IPS-15b (cell line): ENCODE measurements around the gene MS4A10.
"Not testable (repeated sequence)": the region's sequence is repeated elsewhere in the genome, so short reads cannot be mapped to it uniquely, and the experiment has no call there.

Source experiments
- H3K27me3 ChIP-seq: one replicate; pipeline ENCODE4 v1.6.1; 2013; ENCODE audit warnings: low read length; ENCODE audit not compliant: control insufficient read depth, insufficient read depth
- H3K36me3 ChIP-seq: one replicate; pipeline ENCODE4 v1.6.1; 2013; ENCODE audit warnings: low read length; ENCODE audit not compliant: control insufficient read depth, insufficient read depth
- H3K4me1 ChIP-seq: one replicate; pipeline ENCODE4 v1.6.1; 2013; ENCODE audit warnings: mild to moderate bottlenecking, low read length; ENCODE audit not compliant: control insufficient read depth, insufficient read depth
- H3K4me3 ChIP-seq: one replicate; pipeline ENCODE4 v1.5.1; 2013; ENCODE audit warnings: low read depth, low read length
- H3K9ac ChIP-seq: one replicate; pipeline ENCODE4 v1.6.1; 2013; ENCODE audit warnings: low read depth, mild to moderate bottlenecking, low read length
- H3K9me3 ChIP-seq: one replicate; pipeline ENCODE4 v1.6.1; 2013; ENCODE audit warnings: mild to moderate bottlenecking, low read length; ENCODE audit not compliant: control insufficient read depth, insufficient read depth

MS4A10 gene

DNA sequence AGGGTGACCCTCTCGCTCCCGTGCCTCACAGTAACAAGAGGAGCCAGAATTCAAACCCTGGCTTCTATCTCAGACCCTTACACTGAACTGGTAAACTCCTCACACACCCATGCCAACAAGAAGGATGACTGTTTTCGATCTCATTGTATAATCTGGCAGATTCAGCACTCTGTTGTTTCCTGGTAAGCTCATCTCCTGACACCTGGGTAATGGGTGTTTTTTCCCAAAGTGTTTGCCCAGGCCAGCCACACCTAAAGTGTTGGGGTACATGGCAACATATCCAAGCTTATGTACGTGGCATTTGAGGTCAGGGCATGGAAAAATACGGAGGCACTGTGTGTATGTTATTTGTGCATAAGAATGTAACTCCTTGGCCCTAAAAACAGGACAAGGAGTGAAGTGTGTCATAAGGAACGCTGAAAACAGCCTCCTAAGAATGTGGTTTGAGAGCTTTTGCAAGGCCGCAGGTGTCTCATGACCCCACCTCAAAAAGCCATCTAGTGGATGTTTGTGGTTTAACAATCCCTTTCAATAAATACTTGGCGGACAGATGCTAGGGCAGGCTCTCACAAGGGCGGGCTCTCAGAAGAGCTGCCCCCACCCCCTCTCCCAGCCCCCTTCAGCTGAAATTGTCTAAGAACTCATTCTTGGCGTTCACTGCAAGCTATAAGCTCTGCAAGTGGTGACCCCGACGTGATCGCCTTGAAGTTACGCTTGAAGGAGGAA is 28.7 kb upstream of the MS4A10 start, which contains the start of gene MS4A15:
Gene MS4A15 (plus strand): TSS at position 561 of the 726 bp plus-strand sequence. CDS start 6,867 bp downstream, outside the sequence.
- Histone ChIP-seq H3K4me3 (no peak within 1 kb of the TSS), H3K36me3 (no peaks in the 10 kb centered on the region), H3K9me3 (no peaks in the 10 kb centered on the region), H3K27me3 (no peaks in the 10 kb centered on the region), H3K9ac (no peak within 1 kb of the TSS), H3K4me1 (peaks cover 3% of the 10 kb centered on the region)

DNA sequence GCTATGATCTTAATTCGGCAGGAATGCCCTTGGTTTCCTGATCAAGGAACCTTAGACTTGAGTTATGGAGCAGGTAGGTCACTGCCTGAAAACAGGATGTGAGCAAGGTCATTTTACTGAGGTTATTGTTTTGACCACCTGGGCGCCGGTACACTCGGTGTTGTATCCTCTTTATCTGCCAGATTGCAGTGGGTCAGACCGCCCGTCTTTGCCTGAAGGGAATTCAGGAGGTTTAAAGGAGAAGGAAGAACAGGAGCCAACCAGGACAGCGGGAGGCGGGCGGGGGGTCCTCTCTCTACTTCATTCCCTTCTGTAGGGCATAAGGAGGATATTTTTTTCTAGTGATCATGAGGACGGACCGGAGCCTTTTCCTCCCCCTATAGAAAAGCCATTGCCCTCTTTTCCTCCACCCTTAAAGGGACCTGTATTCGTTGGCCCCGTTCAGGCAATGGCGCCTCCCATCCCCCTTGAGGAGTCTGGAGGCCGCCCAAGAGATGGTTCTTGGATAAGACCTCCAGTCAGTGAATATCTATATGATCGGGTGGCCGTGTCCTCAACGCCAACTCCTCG is 27.8 kb upstream of the MS4A10 start:
- peaks cover 3% of the 10 kb centered on the region for H3K4me1 ChIP-seq
- no peak overlapping the region for H3K4me3 ChIP-seq
- H3K27me3 ChIP-seq = no peaks in the 10 kb centered on the region
- H3K36me3 ChIP-seq = no peaks in the 10 kb centered on the region
- no peak overlapping the region for H3K9ac ChIP-seq
- H3K9me3 ChIP-seq = no peaks in the 10 kb centered on the region

DNA sequence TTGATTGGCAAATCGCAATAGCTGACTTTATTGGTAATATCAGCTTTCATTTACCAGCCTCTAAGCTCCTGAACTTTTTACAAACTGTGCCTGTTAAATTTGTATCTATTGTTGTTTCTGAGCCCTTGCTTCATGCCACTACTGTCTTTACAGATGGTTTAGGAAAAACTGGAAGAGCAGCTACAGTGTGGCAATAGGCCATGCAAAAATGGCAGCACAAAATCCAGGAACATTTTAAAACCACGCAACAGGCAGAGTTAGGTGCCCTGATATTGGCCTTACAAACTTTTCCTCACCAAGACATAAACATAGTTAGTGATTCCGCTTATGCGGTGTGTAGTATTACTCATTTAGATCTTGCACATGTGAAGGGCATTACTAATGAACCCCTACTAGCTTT is 26.5 kb upstream of the MS4A10 start:
- not testable (repeated sequence) for H3K9ac ChIP-seq, H3K27me3 ChIP-seq, H3K4me3 ChIP-seq, H3K4me1 ChIP-seq, H3K36me3 ChIP-seq, H3K9me3 ChIP-seq

DNA sequence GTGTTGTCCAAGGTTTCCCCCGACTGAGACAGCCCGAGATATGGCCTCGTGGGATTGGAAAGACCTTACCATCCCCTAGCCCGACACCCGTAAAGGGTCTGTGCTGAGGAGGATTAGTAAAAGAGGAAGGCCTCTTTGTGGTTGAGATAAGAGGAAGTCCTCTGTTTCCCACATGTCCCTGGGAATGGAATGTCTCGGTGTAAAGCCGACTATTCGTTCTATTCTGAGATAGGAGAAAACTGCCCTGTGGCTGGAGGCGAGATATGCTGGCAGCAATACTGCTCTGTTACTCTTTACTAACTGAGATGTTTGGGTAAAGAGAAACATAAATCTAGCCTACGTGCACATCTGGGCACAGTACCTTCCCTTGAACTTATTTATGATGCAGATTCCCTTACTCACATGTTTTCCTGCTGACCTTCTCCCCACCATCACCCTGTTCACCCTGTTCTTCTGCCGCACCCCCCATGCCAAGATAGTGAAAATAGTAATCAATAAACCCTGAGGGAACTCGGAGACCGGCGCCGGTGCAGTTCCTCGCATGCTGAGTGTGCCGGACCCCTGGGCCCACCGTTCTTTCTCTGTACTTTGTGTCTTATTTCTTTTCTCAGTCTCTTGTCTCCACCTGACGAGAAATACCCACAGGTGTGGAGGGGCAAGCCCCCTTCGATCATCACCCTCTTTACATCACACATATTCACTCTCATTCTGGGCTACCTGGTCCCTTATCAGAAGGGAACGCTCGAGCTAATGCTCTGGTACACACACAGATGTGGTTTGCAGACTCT is 25.5 kb upstream of the MS4A10 start:
- H3K4me3 ChIP-seq, H3K4me1 ChIP-seq, H3K9me3 ChIP-seq, H3K9ac ChIP-seq, H3K36me3 ChIP-seq, H3K27me3 ChIP-seq: not testable (repeated sequence)

DNA sequence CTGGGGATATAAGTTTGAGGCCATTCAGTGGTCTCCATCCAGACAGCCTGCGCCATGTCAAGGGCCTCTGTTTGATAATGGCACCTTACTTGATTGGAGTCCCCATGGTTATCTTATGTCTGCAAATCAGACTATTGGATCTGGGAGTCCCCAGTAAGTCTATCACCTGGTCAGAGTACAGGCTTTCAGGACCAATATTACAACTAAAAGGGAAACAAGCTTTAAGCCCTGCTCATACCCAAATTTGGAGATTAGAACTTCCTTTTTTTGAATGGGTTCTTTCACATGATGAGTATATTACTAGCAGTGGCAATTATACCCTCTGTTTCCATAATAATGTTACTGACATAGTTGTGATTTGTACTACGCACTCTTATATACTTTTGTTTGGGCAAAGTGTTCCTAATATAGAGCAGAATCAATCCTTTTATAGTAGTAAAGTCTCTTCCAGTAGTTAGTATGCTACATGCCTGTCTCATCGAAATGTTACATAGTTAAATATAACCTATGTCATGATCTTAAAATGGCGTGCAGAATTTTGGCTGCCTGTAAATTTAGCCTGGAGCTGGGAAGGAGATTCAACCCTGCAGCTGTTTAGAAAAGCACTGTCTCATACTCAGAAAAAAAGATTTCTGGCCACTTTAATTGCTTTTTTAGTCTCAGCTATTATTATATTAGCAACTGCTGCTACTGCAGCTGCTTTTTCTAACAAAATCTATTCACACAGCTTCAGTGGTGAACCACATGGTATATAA is 23.5 kb upstream of the MS4A10 start:
- H3K9me3 ChIP-seq = no peaks in the 10 kb centered on the region
- no peaks in the 10 kb centered on the region for H3K36me3 ChIP-seq
- H3K27me3 ChIP-seq = no peaks in the 10 kb centered on the region
- no peaks in the 10 kb centered on the region for H3K4me1 ChIP-seq
- H3K4me3 ChIP-seq = no peak overlapping the region
- H3K9ac ChIP-seq = no peak overlapping the region

DNA sequence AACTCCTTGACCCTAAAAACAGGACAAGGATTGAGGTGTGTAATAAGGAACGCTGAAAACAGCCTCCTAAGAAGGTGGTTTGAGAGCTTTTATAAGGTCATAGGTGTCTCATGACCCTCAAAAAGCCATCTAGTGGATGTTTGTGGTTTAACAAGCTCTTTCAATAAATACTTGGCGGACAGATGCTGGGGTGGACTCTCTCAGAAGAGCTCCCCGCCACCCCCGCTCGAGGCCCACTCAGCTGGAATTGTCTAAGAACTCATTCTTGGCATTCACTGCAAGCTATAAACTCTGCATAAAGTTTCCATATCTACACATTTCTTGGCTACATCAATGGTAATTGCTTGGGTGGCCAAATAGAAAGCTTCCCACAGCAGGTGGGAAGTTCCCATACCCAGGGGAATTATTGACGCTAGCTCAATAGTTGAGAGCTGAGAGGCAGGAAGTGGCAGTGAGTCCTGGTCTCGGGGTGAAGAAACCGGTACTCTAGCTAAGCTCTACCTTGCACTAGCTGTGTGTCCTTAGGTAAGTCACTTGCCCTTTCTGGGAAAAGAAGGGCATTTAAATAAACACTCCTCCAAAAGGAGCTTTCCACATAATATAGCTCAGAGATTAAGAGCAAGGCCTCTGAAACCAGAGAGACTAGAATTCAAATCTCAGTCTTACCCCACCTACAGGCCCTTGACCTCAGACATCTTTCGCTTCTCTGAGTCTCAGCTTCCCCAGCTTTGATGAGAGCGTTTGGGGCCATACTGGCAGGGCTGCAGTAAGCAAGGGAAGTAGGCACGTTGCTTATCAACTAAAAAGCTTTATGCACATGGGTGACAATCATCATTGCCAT is 22.1 kb upstream of the MS4A10 start:
- H3K9me3 ChIP-seq = no peaks in the 10 kb centered on the region
- H3K4me3 ChIP-seq = no peak overlapping the region
- H3K36me3 ChIP-seq = no peaks in the 10 kb centered on the region
- H3K4me1 ChIP-seq = no peaks in the 10 kb centered on the region
- peaks cover 4% of the 10 kb centered on the region for H3K27me3 ChIP-seq
- no peak overlapping the region for H3K9ac ChIP-seq

DNA sequence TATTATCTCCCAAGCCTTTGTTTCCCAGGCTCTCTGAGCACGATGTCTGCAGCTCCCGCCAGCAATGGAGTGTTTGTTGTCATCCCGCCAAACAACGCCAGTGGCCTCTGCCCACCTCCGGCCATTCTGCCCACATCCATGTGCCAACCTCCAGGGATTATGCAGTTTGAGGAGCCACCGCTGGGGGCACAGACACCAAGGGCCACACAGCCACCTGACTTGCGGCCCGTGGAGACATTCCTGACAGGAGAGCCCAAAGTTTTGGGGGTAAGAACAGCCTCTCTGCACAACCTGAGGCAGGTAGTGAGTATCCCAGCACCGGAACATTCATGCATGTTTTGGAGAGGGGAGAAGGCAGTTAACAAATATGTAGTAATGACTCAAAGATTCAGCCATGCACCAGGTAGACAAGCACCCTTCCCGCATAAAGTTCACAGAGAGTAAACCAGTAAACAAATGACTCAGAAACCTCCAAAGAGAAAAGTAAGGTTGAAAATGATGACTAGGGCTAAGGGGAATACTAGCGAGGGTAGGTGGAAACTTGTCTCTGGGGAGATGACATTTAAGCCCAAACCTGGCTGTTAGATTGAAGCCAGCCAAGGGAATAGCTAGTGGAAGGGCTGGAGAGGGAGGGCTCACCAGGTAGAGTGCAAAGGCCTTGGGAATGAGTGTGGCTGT is 21.3 kb upstream of the MS4A10 start:
- Histone ChIP-seq H3K9me3 (no peaks in the 10 kb centered on the region), H3K36me3 (no peaks in the 10 kb centered on the region), H3K4me3 (no peak overlapping the region), H3K4me1 (no peaks in the 10 kb centered on the region), H3K9ac (no peak overlapping the region), H3K27me3 (peaks cover 11% of the 10 kb centered on the region)

DNA sequence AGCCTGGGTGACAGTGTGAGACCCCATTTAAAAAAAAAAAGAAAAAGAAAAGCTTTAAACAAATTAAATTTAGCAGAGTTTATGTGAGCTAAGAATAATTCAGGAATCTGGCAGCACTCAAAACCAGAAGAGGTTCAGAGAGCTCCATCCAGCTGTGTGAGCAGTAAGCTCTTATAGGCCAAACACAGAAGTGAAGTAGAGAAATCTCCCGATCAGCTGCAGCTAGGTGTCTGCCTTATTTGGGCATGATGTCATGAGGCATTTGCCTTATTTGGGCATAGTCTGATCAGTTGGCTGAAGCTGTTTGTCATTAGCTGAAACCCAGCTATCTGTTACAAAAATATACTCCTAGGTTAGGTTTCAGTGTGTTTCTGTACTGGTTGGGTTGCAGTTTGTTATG is 20.3 kb upstream of the MS4A10 start:
- no peak overlapping the region for H3K9ac ChIP-seq
- peaks cover 11% of the 10 kb centered on the region for H3K27me3 ChIP-seq
- no peak overlapping the region for H3K4me3 ChIP-seq
- H3K4me1 ChIP-seq = no peaks in the 10 kb centered on the region
- H3K36me3 ChIP-seq = no peaks in the 10 kb centered on the region
- H3K9me3 ChIP-seq = no peaks in the 10 kb centered on the region

DNA sequence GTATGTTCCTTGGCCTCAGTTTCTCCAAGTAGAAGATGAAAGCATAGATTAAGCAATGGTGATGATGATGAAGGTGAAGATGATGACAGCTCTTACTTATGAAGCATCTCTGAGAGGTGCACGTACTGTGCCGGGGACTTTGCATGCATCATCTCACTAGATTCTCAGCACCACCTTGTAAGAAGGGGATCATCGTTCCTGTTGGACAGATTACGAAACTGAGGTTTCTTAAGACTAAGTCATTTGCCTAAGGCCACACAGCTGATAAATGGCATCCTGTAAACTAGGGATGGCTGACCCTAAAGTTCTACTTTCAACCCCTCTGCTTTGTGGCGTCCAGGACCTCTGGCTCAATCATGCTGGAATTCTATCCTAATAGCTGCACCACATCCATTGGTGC is 19.8 kb upstream of the MS4A10 start:
- Histone ChIP-seq H3K27me3 (peaks cover 11% of the 10 kb centered on the region), H3K9me3 (no peaks in the 10 kb centered on the region), H3K36me3 (no peaks in the 10 kb centered on the region), H3K9ac (no peak overlapping the region), H3K4me1 (no peaks in the 10 kb centered on the region), H3K4me3 (no peak overlapping the region)

DNA sequence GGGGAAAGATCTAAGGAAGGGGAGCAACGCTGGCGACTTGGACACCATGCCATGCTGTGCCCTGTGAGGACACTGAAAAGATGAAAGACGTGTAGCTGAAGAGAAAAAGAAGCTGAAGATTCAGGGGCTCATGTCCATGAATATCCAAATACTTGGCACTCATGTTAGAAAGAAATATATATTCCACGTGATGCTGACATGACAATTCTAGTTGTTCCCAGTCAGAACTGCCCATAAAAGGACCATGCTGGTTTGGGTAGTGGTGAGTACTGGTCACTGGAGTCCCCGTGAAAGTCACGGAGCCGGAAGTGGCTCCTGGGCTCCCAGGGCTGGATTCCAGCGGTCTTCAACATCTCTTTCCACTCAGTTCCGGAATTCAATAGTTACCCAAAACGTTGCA is 18.6 kb upstream of the MS4A10 start:
- Histone ChIP-seq H3K9ac (no peak overlapping the region), H3K36me3 (no peaks in the 10 kb centered on the region), H3K4me3 (no peak overlapping the region), H3K4me1 (no peaks in the 10 kb centered on the region), H3K27me3 (peaks cover 11% of the 10 kb centered on the region), H3K9me3 (no peaks in the 10 kb centered on the region)
